ENCODE results near the gene PRMT3.
A peak's percentile ranks its signal among the peaks of the same experiment; 100 is the strongest.

The PRMT3 gene

GRCh38 chr11:20387261-20388095 lies at the start of gene PRMT3 (continued):
- TF ChIP-seq ZNF692 (tag by site-specific recombination; IDR thresholded peaks at IDR 0.05): peak; percentile 63
- peak; percentile 64 for TF ChIP-seq KLF17 (tag by site-specific recombination; IDR thresholded peaks at IDR 0.05)
- no peak for TF ChIP-seq YY2 (tag by site-specific recombination; IDR thresholded peaks at IDR 0.05)
- TF ChIP-seq ZNF274 (IDR thresholded peaks at IDR 0.05; ENCODE audit: low read length): no peak
- TF ChIP-seq ZNF274 (tag by site-specific recombination; IDR thresholded peaks at IDR 0.05; ENCODE audit: borderline replicate concordance): no peak
- no peak for TF ChIP-seq ZNF701 (tag by site-specific recombination; IDR thresholded peaks at IDR 0.05)
- TF ChIP-seq ZNF211 (tag by site-specific recombination; IDR thresholded peaks at IDR 0.05; ENCODE audit: low read depth): no peak
- TF ChIP-seq SCRT1 (tag by site-specific recombination; IDR thresholded peaks at IDR 0.05; ENCODE audit: borderline replicate concordance): no peak
- TF ChIP-seq ZNF777 (tag by site-specific recombination; IDR thresholded peaks at IDR 0.05; ENCODE audit: borderline replicate concordance): no peak
- TF ChIP-seq ZNF624 (tag by site-specific recombination; IDR thresholded peaks at IDR 0.05): no peak
- no peak for TF ChIP-seq ZNF16 (tag by site-specific recombination; IDR thresholded peaks at IDR 0.05; ENCODE audit: low read depth)
- no peak for TF ChIP-seq ZNF223 (tag by site-specific recombination; IDR thresholded peaks at IDR 0.05)
- TF ChIP-seq PRDM10 (tag by site-specific recombination; IDR thresholded peaks at IDR 0.05): peak; percentile 84
- TF ChIP-seq ZFP69B (tag by site-specific recombination; IDR thresholded peaks at IDR 0.05): peak; percentile 43; the same call in 1 of the 2 replicates
- TF ChIP-seq ZNF221 (tag by site-specific recombination; IDR thresholded peaks at IDR 0.05; ENCODE audit: borderline replicate concordance): no peak
- TF ChIP-seq ZNF416 (tag by site-specific recombination; IDR thresholded peaks at IDR 0.05): no peak
- peak; percentile 35; the same call in 1 of the 2 replicates for TF ChIP-seq ZIC2 (tag by site-specific recombination; IDR thresholded peaks at IDR 0.05)
- TF ChIP-seq ZNF423 (tag by site-specific recombination; IDR thresholded peaks at IDR 0.05): no peak
- peak; percentile 57; the same call in 1 of the 2 replicates for TF ChIP-seq ZNF76 (tag by site-specific recombination; IDR thresholded peaks at IDR 0.05; ENCODE audit: borderline replicate concordance, low read depth)
- TF ChIP-seq ZNF660 (tag by site-specific recombination; IDR thresholded peaks at IDR 0.05): peak; percentile 66; the same call in 1 of the 2 replicates
- 0 out of 2 replicates have a peak, but pooled peaks have one; percentile 21 for TF ChIP-seq KLF1 (tag by site-specific recombination; IDR thresholded peaks at IDR 0.05)
- TF ChIP-seq ZSCAN23 (tag by site-specific recombination; IDR thresholded peaks at IDR 0.05): no peak
- no peak; the same call in 1 of the 2 replicates for TF ChIP-seq ZSCAN30 (tag by site-specific recombination; IDR thresholded peaks at IDR 0.05)
- no peak for TF ChIP-seq ZNF747 (tag by site-specific recombination; IDR thresholded peaks at IDR 0.05)
- TF ChIP-seq ZNF155 (tag by site-specific recombination; IDR thresholded peaks at IDR 0.05): no peak
- no peak for TF ChIP-seq ZNF555 (tag by site-specific recombination; conservative IDR thresholded peaks at IDR 0.05)
- peak; percentile 56 for TF ChIP-seq SP2 (tag by site-specific recombination; IDR thresholded peaks at IDR 0.05)
- TF ChIP-seq ZNF670 (tag by site-specific recombination; IDR thresholded peaks at IDR 0.05; ENCODE audit: low read depth): no peak
- TF ChIP-seq YY1 (tag by site-specific recombination; IDR thresholded peaks at IDR 0.05): no peak
- no peak for TF ChIP-seq RBAK (tag by site-specific recombination; IDR thresholded peaks at IDR 0.05)
- TF ChIP-seq REPIN1 (tag by site-specific recombination; IDR thresholded peaks at IDR 0.05; ENCODE audit: low read depth): no peak
- peak; percentile 68 for TF ChIP-seq KLF16 (tag by site-specific recombination; IDR thresholded peaks at IDR 0.05)
- no peak for TF ChIP-seq ZNF48 (tag by site-specific recombination; IDR thresholded peaks at IDR 0.05)
- TF ChIP-seq SP3 (tag by site-specific recombination; IDR thresholded peaks at IDR 0.05): peak; percentile 85
- no peak for TF ChIP-seq ZNF239 (tag by site-specific recombination; IDR thresholded peaks at IDR 0.05)
- TF ChIP-seq ZNF596 (tag by site-specific recombination; IDR thresholded peaks at IDR 0.05): 0 out of 2 replicates have a peak, but pooled peaks have one; percentile 12
- TF ChIP-seq ZNF350 (tag by site-specific recombination; IDR thresholded peaks at IDR 0.05): no peak
